CD4-positive, CD25-positive, alpha-beta regulatory T cell (primary cell): Measurements from ENCODE around the gene KAT6B. TPM values are rescaled to one million over a fixed set of nuclear protein-coding genes. Genes with fewer than 3 reads are reported as not detected.

Experiments
- ATAC-seq, 2 donors: fragments of 150-1000 bp; cut with Tn5 transposase; one replicate each; pipeline ENCODE4 v1.10.0; 2021; ENCODE audit warnings: low read depth in 2 of 2, moderate number of reproducible peaks in 2 of 2, moderate library complexity in 1 of 2
- DNase-seq, 3 donors: peaks; one replicate each; pipeline versions ENCODE4 v3.0.0 to v3.0.0-alpha.2; 2012 to 2022; ENCODE audit warnings: mixed read lengths in 1 of 3
- H3K27ac ChIP-seq: one replicate; pipeline ENCODE4 v1.7.0; 2013; ENCODE audit warnings: mild to moderate bottlenecking, low read length; ENCODE audit not compliant: insufficient read depth, poor library complexity, severe bottlenecking
- H3K27me3 ChIP-seq: one replicate; pipeline ENCODE4 v1.7.0; 2013; ENCODE audit warnings: low read length; ENCODE audit not compliant: control insufficient read depth, insufficient read depth
- H3K36me3 ChIP-seq: one replicate; pipeline ENCODE4 v1.7.0; 2013; ENCODE audit warnings: mild to moderate bottlenecking, low read length, moderate library complexity; ENCODE audit not compliant: control insufficient read depth, insufficient read depth
- H3K4me1 ChIP-seq: 2 replicates; pipeline ENCODE4 v1.7.0; 2013; ENCODE audit warnings: mild to moderate bottlenecking, low read length; ENCODE audit not compliant: insufficient read depth, control insufficient read depth, poor library complexity, severe bottlenecking
- H3K4me3 ChIP-seq: one replicate; pipeline ENCODE4 v1.7.0; 2013; ENCODE audit warnings: low read depth, mild to moderate bottlenecking, low read length, moderate library complexity
- H3K9me3 ChIP-seq, 2 experiments: 1 replicate in 1 of 2; 2 replicates in 1 of 2; pipeline ENCODE4 v1.7.0; 2013; ENCODE audit warnings: low read length in 2 of 2, mild to moderate bottlenecking in 1 of 2, moderate library complexity in 1 of 2; ENCODE audit not compliant: control insufficient read depth in 2 of 2
- H3K27ac Mint-ChIP-seq, 3 donors: one replicate each; pipeline ENCODE4 v1.8.0; 2020 to 2022; ENCODE audit warnings: mild to moderate bottlenecking in 3 of 3, mixed read lengths in 3 of 3, moderate library complexity in 2 of 3
- H3K27me3 Mint-ChIP-seq: one replicate; pipeline ENCODE4 v1.8.0; 2022; ENCODE audit warnings: mild to moderate bottlenecking, mixed read lengths
- H3K36me3 Mint-ChIP-seq: one replicate; pipeline ENCODE4 v1.8.0; 2020; ENCODE audit warnings: mixed read lengths
- H3K4me1 Mint-ChIP-seq, 4 donors: one replicate each; pipeline ENCODE4 v1.8.0; 2020 to 2022; ENCODE audit warnings: mixed read lengths in 4 of 4, mild to moderate bottlenecking in 1 of 4
- H3K4me3 Mint-ChIP-seq, 4 donors: one replicate each; pipeline ENCODE4 v1.8.0; 2020 to 2022; ENCODE audit warnings: mild to moderate bottlenecking in 4 of 4, mixed read lengths in 4 of 4, moderate library complexity in 3 of 4
- H3K9me3 Mint-ChIP-seq, 7 donors: one replicate each; pipeline ENCODE4 v1.8.0; 2020 to 2022; ENCODE audit warnings: mixed read lengths in 7 of 7, mild to moderate bottlenecking in 3 of 7, moderate library complexity in 2 of 7
- polyA plus RNA-seq, 4 donors: library from polyadenylated mRNA; unstranded; fragments of 300-500 nt; fragmentation: Illumina TruSeq; gene quantifications; one replicate each; pipeline ENCODE4 v1.2.3, GENCODE V29; 2021
- total RNA-seq: library from RNA; stranded (reverse); gene quantifications from one replicate; pipeline ENCODE4 v1.2.3, GENCODE V29; 2022

KAT6B gene
- total and polyA plus RNA-seq, 5 donors from 2014 or later, result 14.5 to 67.1 (median 16.6) TPM

DNA sequence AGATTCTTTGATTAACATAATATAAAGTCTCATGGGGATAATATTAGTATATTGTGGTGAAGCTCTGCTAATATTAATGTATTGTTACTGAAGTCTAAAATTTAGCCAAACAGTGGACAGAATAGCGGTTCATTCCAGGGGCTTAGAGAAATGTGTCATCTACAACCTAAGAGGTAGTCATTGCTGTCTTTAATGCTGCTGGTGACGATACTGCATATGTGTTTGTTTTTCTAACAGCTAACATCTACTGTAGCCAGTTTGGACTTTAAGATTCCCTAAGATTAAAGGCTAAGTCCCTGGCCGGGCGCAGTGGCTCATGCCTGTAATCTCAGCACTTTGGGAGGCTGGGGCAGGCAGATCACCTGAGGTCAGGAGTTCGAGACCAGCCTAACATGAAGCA, 183.0 kb downstream of the KAT6B start:
- peaks cover 9% of the 10 kb centered on the region for H3K4me1 ChIP-seq
- Mint-ChIP-seq H3K4me1 (peaks cover 29 to 53% (median 32%) of the 10 kb centered on the region in 4 donors), H3K9me3 (peaks cover 0 to 2% (median 0%) of the 10 kb centered on the region in 7 donors), H3K4me3 (no peak overlapping the region), H3K27ac (peak overlapping the region in 1 of 3 donors; percentile 23), H3K27me3 (no peaks in the 10 kb centered on the region), H3K36me3 (peaks cover 42% of the 10 kb centered on the region)
- H3K27me3 ChIP-seq, result no peaks in the 10 kb centered on the region
- no peak overlapping the region for H3K27ac ChIP-seq
- H3K36me3 ChIP-seq, result peaks cover 9% of the 10 kb centered on the region
- ATAC-seq (no peak), DNase-seq (no peak)
- H3K4me3 ChIP-seq, result no peak overlapping the region
- no peaks in the 10 kb centered on the region for H3K9me3 ChIP-seq

DNA sequence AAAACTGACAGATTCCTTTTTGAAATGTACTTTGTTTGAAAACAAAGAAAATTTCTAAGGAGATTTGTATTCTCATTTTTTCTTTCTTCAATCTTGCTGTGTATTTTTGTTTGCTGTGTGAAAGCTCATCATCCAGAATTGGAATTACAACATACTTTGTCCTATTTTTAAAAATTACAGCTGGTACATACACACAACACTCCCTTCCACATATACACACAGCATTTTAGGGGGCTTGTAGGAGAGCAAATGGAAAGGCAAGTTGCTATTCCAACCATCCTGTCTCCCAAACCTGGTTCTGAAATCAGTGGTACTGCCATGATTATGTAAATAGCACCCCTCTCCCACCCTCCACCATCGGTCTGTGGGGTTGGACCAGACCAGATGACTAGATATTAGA, 184.0 kb downstream of the KAT6B start:
- no peaks in the 10 kb centered on the region for H3K27me3 Mint-ChIP-seq
- peaks cover 33 to 63% (median 40%) of the 10 kb centered on the region in 4 donors for H3K4me1 Mint-ChIP-seq
- peaks cover 45% of the 10 kb centered on the region for H3K36me3 Mint-ChIP-seq
- H3K27me3 ChIP-seq, result no peaks in the 10 kb centered on the region
- no peak overlapping the region for H3K4me3 ChIP-seq
- H3K4me1 ChIP-seq, result peaks cover 19% of the 10 kb centered on the region
- H3K36me3 ChIP-seq, result peaks cover 9% of the 10 kb centered on the region
- H3K9me3 Mint-ChIP-seq, result peaks cover 0 to 2% (median 0%) of the 10 kb centered on the region in 7 donors
- peak overlapping the region in 1 of 3 donors; percentile 10 for H3K27ac Mint-ChIP-seq
- H3K9me3 ChIP-seq, result no peaks in the 10 kb centered on the region
- H3K27ac ChIP-seq, result no peak overlapping the region
- H3K4me3 Mint-ChIP-seq, result no peak overlapping the region
- ATAC-seq, result no peak
- no peak for DNase-seq

DNA sequence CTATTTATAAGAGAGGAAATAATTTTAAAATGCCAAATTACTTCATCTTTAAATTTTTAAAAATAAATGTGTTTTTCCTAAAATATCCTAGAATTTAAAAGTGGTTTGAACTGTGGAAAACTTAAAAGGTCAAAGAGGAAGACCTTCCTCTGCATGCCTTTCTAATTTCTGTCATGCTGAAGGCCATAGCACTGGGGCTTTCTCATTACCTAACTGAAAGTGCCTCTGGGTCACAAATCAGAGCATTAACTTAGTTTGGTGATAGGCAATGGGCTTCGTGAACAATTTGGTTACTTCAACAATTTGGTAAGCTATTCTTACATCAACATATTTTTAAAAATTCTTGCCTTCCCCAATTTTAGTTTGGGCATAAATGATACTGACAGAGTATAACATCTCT, 184.8 kb downstream of the KAT6B start:
- peaks cover 0 to 2% (median 0%) of the 10 kb centered on the region in 7 donors for H3K9me3 Mint-ChIP-seq
- no peaks in the 10 kb centered on the region for H3K27me3 Mint-ChIP-seq
- peak overlapping the region in 2 of 3 donors; percentile 39 to 90 for H3K27ac Mint-ChIP-seq
- H3K27me3 ChIP-seq, result no peaks in the 10 kb centered on the region
- H3K4me1 Mint-ChIP-seq, result peaks cover 34 to 68% (median 43%) of the 10 kb centered on the region in 4 donors
- no peaks in the 10 kb centered on the region for H3K9me3 ChIP-seq
- H3K4me1 ChIP-seq, result peaks cover 19% of the 10 kb centered on the region
- no peak for DNase-seq
- no peak overlapping the region for H3K4me3 Mint-ChIP-seq
- no peak overlapping the region for H3K4me3 ChIP-seq
- no peak overlapping the region for H3K27ac ChIP-seq
- peaks cover 49% of the 10 kb centered on the region for H3K36me3 Mint-ChIP-seq
- no peak for ATAC-seq
- H3K36me3 ChIP-seq, result peaks cover 9% of the 10 kb centered on the region

DNA sequence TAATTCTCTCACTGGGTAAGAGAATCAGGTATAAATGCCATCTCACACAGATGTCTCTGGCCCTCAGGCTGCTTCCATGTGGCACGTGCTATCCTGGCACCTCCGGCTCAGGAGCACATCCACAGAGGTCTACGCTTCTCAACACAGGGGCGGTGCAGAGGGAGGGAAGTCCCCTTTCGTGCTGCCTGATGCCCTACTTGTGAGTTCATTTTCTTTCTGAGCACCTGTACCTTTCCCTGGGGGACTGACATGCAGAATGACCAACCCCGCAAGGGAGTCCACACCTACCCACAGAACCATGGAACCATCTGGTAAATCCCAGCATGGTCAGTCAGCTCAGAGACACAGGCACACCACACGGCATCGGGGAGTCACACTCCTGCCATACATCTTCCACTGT, 186.1 kb downstream of the KAT6B start:
- Histone ChIP-seq H3K9me3 (no peaks in the 10 kb centered on the region), H3K27me3 (no peaks in the 10 kb centered on the region), H3K27ac (no peak overlapping the region), H3K4me1 (peaks cover 19% of the 10 kb centered on the region), H3K4me3 (no peak overlapping the region), H3K36me3 (peaks cover 2% of the 10 kb centered on the region)
- peaks cover 30 to 63% (median 39%) of the 10 kb centered on the region in 4 donors for H3K4me1 Mint-ChIP-seq
- H3K27me3 Mint-ChIP-seq, result no peaks in the 10 kb centered on the region
- H3K4me3 Mint-ChIP-seq, result no peak overlapping the region
- H3K36me3 Mint-ChIP-seq, result peaks cover 48% of the 10 kb centered on the region
- peak overlapping the region; percentile 20 to 90 (median 89) for H3K27ac Mint-ChIP-seq
- no peak for DNase-seq
- no peak for ATAC-seq
- H3K9me3 Mint-ChIP-seq, result peaks cover 0 to 2% (median 0%) of the 10 kb centered on the region in 7 donors

DNA sequence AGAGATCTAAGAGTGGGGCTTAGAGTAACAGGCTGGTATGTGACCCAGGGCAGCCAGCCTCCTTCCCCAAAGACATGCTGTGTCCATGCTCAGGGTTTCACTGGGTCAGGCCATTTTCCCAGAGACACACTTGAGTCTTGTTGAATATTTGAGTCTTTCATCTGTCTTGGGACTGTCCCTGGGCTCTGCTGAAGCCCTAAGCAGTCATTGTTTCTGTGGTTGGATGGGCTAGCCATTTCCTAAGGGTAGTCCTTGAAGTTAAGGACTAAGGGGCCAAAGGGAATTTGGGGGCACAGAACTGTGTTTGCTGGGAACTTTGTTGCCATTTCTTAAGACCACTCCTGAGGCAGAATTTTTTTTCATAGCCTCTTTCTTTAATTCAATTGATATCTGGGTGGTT, 186.6 kb downstream of the KAT6B start:
- no peaks in the 10 kb centered on the region for H3K9me3 ChIP-seq
- no peak for DNase-seq
- H3K4me1 ChIP-seq, result peaks cover 19% of the 10 kb centered on the region
- peaks cover 44% of the 10 kb centered on the region for H3K36me3 Mint-ChIP-seq
- H3K9me3 Mint-ChIP-seq, result peaks cover 0 to 2% (median 0%) of the 10 kb centered on the region in 7 donors
- peak overlapping the region in 1 of 4 donors; percentile 13 for H3K4me3 Mint-ChIP-seq
- H3K27me3 Mint-ChIP-seq, result no peaks in the 10 kb centered on the region
- H3K27ac ChIP-seq, result no peak overlapping the region
- H3K27me3 ChIP-seq, result no peaks in the 10 kb centered on the region
- peaks cover 25 to 60% (median 33%) of the 10 kb centered on the region in 4 donors for H3K4me1 Mint-ChIP-seq
- no peak overlapping the region for H3K4me3 ChIP-seq
- ATAC-seq, result no peak
- peak overlapping the region; percentile 50 to 90 (median 89) for H3K27ac Mint-ChIP-seq
- H3K36me3 ChIP-seq, result peaks cover 2% of the 10 kb centered on the region

DNA sequence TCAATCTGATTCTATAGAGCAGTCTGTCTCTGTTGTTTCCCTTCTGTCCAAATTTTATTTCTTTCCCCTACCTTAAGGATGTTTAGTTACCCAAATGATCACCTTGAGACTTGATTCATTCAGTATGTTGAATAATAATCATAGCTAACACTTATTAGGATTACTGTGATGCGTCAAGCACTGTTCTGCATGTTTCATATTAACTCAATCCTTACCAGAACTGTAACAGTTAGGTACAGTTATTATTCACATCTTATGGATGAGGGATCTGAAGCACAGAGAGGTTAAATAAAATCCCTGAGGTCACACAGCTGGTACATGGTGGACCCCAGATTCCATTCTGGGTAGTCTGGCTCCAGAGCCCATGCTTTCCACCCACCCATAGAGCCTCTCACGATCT, 187.1 kb downstream of the KAT6B start:
- no peak for ATAC-seq

DNA sequence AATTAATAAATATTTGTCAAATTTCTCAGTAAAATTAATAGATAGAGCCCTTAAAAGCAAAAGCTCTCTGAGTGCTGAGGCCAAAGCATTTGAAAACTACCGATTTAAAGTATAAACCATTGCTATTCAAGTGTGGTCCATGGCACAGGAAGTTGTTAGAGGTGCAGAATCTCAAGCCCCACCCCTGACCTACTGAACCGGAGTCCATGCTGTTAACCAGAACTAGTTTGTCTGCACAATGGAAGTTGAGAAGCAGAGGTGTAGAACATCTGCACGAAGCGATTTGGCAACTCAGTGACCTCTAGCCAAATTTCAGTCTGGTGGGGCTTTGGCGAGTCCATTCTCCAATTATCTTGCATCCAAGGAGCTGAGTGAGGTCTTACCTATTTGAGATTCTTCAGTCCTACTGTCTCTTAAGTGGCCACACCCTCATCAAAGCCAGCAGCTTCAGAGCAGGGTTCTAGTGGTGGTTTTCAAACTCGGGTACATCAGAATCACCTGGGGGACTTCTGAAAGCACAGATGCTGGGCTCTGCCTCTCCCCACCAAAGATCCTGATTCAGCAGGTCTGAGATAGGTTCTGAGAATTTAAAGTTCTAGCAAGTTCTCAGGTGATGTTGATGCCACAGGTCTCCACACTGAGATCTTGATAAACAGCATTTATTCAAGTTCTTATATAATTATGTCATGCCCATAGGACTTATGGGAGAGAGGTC, 188.3 kb downstream of the KAT6B start:
- Histone ChIP-seq H3K36me3 (peaks cover 2% of the 10 kb centered on the region), H3K9me3 (no peaks in the 10 kb centered on the region), H3K27me3 (no peaks in the 10 kb centered on the region), H3K4me3 (peak overlapping the region; percentile 51), H3K27ac (peak overlapping the region; percentile 30), H3K4me1 (peaks cover 19% of the 10 kb centered on the region)
- peak overlapping the region; percentile 12 to 95 (median 73) for H3K27ac Mint-ChIP-seq
- H3K4me3 Mint-ChIP-seq, result peak overlapping the region in 3 of 4 donors; percentile 44 to 68 (median 46)
- ATAC-seq (peak; percentile 76 to 81), DNase-seq (peak in 2 of 3 donors; percentile 45 to 84)
- peaks cover 0 to 2% (median 0%) of the 10 kb centered on the region in 7 donors for H3K9me3 Mint-ChIP-seq
- no peaks in the 10 kb centered on the region for H3K27me3 Mint-ChIP-seq
- peaks cover 21 to 51% (median 30%) of the 10 kb centered on the region in 4 donors for H3K4me1 Mint-ChIP-seq
- H3K36me3 Mint-ChIP-seq, result peaks cover 42% of the 10 kb centered on the region

More for the DNA sequence above, 187.1 kb downstream of the KAT6B start:
- H3K4me1 Mint-ChIP-seq, result peaks cover 21 to 57% (median 29%) of the 10 kb centered on the region in 4 donors
- H3K27me3 Mint-ChIP-seq, result no peaks in the 10 kb centered on the region
- peaks cover 0 to 2% (median 0%) of the 10 kb centered on the region in 7 donors for H3K9me3 Mint-ChIP-seq
- Histone ChIP-seq H3K27me3 (no peaks in the 10 kb centered on the region), H3K4me1 (peaks cover 19% of the 10 kb centered on the region), H3K4me3 (peak overlapping the region; percentile 66), H3K9me3 (no peaks in the 10 kb centered on the region), H3K36me3 (peaks cover 2% of the 10 kb centered on the region), H3K27ac (no peak overlapping the region)
- no peak for DNase-seq
- H3K36me3 Mint-ChIP-seq, result peaks cover 42% of the 10 kb centered on the region
- H3K4me3 Mint-ChIP-seq, result peak overlapping the region in 2 of 4 donors; percentile 13 to 86
- peak overlapping the region; percentile 50 to 90 (median 89) for H3K27ac Mint-ChIP-seq
